GM10248 (cell line): Measurements from ENCODE around the gene MYH15.

ENCODE experiments used
- CTCF ChIA-PET: fragments of 300-600 bp; sonication (Branson Sonifier 250); formaldehyde crosslinking; extraction: SDS; loops from one replicate; lab custom pipeline; 2021; ENCODE audit warnings: antibody characterized with exemption; lab: Yijun Ruan, JAX
- POLR2A ChIA-PET: fragments of 350-650 bp; sonication (Branson Sonifier 250); formaldehyde crosslinking; extraction: SDS; loops from one replicate; lab custom pipeline; 2020; ENCODE audit warnings: antibody characterized with exemption; lab: Yijun Ruan, JAX
- DNase-seq: peaks from one replicate; pipeline ENCODE4 v3.0.0; 2012; ENCODE audit errors: extremely low spot score
- TF ChIP-seq, protein P1 (sequence below): IDR thresholded peaks from 2 replicates; pipeline ENCODE4 v1.5.1; 2012; ENCODE audit warnings: mild to moderate bottlenecking, low read depth; ENCODE audit errors: extremely low read depth, missing control alignments, control extremely low read depth

The MYH15 gene

GRCh38 chr3:108420926-108421325, 89.5 kb downstream of the MYH15 start:
- no peak for DNase-seq
- CTCF ChIA-PET = interaction anchor here (1.3 to 1.5 kb wide), 3 partner anchors 9 to 10 kb away, joined by 3 to 4 read pairs (median 4); no protein-coding TSS in a partner anchor
- TF ChIP-seq, protein P1, sequence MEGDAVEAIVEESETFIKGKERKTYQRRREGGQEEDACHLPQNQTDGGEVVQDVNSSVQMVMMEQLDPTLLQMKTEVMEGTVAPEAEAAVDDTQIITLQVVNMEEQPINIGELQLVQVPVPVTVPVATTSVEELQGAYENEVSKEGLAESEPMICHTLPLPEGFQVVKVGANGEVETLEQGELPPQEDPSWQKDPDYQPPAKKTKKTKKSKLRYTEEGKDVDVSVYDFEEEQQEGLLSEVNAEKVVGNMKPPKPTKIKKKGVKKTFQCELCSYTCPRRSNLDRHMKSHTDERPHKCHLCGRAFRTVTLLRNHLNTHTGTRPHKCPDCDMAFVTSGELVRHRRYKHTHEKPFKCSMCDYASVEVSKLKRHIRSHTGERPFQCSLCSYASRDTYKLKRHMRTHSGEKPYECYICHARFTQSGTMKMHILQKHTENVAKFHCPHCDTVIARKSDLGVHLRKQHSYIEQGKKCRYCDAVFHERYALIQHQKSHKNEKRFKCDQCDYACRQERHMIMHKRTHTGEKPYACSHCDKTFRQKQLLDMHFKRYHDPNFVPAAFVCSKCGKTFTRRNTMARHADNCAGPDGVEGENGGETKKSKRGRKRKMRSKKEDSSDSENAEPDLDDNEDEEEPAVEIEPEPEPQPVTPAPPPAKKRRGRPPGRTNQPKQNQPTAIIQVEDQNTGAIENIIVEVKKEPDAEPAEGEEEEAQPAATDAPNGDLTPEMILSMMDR = no peak
- POLR2A ChIA-PET = no interaction called here

DNA sequence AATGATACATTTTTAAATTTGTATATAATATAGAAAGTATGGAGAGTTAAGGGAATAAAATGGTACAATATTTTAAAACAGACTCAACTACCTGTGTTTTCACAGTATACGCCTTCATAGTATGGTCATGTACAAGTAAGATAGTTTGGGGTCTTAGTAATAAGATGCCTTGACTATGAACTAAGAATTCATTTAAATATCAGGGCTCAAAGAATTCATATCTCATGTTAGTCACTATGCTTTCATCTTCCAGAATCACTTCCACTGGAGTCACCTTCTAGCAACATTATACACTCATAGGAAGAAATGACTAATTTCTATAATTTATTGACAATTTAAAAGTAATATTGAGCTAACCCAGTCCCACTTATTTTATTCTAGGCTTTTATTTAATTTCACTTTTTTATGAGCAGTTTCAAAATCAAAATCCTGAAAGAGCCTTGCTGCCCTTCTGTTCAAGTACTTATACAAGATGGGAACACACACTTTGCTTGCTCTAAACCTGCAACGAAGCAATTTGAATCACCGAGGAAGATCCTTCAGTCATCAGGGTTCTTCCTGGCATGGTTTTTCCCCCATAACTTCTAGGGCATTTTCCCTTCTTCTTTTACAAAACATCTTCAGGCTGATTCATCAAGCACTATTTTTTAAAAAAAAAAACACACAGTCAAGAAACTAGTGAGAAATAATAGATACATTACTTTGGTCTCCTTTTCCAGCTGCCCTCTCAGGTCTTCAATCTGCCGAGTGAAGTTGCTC, 94.1 kb downstream of the MYH15 start:
- POLR2A ChIA-PET = no interaction called here
- CTCF ChIA-PET = interaction anchor here (3.0 kb wide), 1 partner anchor 9 kb away, joined by 12 read pairs; no protein-coding TSS in a partner anchor
- no peak for DNase-seq
- TF ChIP-seq, protein P1 = no peak

GRCh38 chr3:108415661-108416060, 94.7 kb downstream of the MYH15 start:
- POLR2A ChIA-PET = no interaction called here
- TF ChIP-seq, protein P1 = no peak
- CTCF ChIA-PET = interaction anchor here (3.0 kb wide), 1 partner anchor 8 kb away, joined by 12 read pairs; no protein-coding TSS in a partner anchor
- DNase-seq = no peak

DNA sequence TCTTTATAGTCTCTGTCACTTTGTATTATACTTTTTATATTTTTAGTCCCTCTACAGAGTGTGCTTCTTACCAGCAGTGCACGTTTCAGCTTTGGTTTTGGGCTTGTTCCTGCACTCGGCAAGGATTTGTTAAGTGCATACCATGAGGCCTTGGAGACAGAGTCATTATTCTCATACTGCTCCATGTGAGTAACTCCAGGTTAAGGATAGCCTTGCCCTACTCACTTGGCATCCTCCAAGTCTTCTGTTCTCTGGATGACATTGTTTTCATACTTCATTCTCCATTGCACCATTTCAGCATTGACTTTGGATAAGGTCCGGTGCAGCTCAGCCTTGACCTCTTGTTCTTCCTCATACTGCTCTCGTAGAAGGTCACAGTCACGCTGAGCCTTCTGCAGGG, 96.4 kb downstream of the MYH15 start:
- DNase-seq = no peak
- TF ChIP-seq, protein P1 = no peak
- CTCF ChIA-PET = interaction anchor here (1.1 to 1.8 kb wide), 3 partner anchors 8 to 754 kb away, joined by 3 to 5 read pairs (median 5); no protein-coding TSS in a partner anchor
- POLR2A ChIA-PET = no interaction called here

GRCh38 chr3:108412121-108412750, 98.2 kb downstream of the MYH15 start:
- TF ChIP-seq, protein P1 = no peak
- DNase-seq = no peak
- POLR2A ChIA-PET = no interaction called here
- CTCF ChIA-PET = interaction anchor here (1.2 kb wide), 1 partner anchor 16 kb away, joined by 3 read pairs; no protein-coding TSS in a partner anchor

DNA sequence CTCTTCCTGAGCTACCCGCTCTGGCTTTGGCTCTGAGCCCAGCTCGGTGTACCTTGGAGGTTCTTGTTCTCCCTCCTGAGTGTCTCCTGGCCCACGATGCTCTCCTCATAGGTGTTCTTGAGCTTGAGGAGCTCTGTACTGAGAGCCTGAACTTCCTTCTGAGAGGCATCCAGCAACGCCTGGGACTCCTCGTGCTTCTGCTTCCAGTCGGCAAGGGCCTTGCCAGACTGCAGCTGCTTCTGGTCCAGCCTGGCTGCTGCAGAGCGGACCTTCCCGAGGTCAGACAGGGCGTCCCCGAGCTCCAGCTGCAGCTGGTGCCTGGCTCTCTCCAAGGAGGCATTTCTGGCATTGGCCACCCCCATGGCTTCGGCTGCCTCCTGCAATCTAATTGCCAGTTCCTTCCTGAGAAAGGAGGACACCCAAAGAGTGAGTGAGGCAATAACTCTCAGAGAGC, 99.8 kb downstream of the MYH15 start:
- TF ChIP-seq, protein P1 = no peak
- POLR2A ChIA-PET = no interaction called here
- no peak for DNase-seq
- CTCF ChIA-PET = interaction anchor here (0.7 to 1.8 kb wide), 13 partner anchors 9 to 472 kb away, joined by 3 to 4 read pairs (median 3); no protein-coding TSS in a partner anchor
